Measurements from ENCODE around the gene RREB1.

Gene RREB1

DNA sequence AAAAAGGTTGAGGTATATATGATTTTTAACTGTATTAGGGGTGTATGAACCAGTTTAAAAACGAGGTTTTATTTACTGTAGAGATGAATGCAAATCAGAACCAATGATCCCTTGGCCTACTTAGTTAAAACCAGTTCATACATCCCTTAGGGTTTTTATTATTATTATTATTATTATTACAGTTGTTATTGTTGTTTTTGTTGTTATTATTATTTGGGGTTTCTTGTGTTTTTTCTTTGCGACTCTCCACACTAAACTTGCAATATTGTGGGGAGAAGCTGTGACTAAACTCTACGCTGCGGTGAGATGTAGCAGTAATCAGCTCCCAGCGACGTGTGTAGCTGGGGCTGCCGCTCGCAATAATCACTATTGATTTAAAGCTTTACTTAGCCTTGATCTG lies 143.1 kb downstream of the RREB1 start:
- H3K27ac ChIP-seq (replicated peaks) = no peak overlapping the region
- TF ChIP-seq, protein P1, sequence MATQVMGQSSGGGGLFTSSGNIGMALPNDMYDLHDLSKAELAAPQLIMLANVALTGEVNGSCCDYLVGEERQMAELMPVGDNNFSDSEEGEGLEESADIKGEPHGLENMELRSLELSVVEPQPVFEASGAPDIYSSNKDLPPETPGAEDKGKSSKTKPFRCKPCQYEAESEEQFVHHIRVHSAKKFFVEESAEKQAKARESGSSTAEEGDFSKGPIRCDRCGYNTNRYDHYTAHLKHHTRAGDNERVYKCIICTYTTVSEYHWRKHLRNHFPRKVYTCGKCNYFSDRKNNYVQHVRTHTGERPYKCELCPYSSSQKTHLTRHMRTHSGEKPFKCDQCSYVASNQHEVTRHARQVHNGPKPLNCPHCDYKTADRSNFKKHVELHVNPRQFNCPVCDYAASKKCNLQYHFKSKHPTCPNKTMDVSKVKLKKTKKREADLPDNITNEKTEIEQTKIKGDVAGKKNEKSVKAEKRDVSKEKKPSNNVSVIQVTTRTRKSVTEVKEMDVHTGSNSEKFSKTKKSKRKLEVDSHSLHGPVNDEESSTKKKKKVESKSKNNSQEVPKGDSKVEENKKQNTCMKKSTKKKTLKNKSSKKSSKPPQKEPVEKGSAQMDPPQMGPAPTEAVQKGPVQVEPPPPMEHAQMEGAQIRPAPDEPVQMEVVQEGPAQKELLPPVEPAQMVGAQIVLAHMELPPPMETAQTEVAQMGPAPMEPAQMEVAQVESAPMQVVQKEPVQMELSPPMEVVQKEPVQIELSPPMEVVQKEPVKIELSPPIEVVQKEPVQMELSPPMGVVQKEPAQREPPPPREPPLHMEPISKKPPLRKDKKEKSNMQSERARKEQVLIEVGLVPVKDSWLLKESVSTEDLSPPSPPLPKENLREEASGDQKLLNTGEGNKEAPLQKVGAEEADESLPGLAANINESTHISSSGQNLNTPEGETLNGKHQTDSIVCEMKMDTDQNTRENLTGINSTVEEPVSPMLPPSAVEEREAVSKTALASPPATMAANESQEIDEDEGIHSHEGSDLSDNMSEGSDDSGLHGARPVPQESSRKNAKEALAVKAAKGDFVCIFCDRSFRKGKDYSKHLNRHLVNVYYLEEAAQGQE (IDR thresholded peaks at IDR 0.05; ENCODE audit: insufficient replicate concordance, low read depth) = no peak
- TF ChIP-seq POLR2AphosphoS5 (IDR thresholded peaks at IDR 0.05; ENCODE audit: low read depth) (no peak), SPI1 (IDR thresholded peaks at IDR 0.05; ENCODE audit: borderline replicate concordance, low read depth) (no peak)
- no peak for DNase-seq (ENCODE audit: low read depth in 1 of 2, low spot score in 1 of 2)
- no peak overlapping the region for H3K4me3 ChIP-seq (replicated peaks; ENCODE audit: insufficient read depth, low read length)
- H3K27me3 ChIP-seq (ENCODE audit: insufficient read depth, poor library complexity, severe bottlenecking) = no peaks in the 10 kb centered on the region

DNA sequence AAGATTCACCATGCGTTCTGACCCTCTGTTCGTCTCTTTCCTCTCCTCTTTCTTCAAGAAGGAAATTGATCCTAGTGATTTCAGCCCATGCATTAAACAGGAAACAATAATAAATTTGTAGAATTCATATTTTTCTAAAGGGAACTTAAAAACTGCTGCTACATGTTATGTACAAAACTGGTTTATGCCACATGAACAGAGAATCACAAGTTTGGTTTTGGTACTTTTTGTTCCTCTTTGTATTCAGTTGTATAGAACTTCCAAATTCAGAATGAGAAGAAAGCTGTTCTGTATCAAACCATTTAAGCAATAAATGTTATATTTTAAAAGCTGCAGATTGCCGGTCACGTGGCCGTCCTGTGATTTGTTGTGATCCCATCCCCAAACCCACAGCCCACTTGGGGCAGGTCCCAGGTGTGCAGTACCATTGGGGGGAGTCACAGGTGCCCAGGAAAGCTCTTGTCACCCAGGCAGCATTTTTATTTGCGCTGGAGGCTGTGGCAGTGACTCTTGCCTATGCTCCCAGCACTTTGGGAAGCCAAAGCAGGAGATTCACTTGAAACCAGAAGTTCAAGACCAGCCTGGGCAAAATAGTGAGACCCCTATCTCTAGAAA lies 144.0 kb downstream of the RREB1 start:
- TF ChIP-seq POLR2AphosphoS5 (IDR thresholded peaks at IDR 0.05; ENCODE audit: low read depth) (no peak), SPI1 (IDR thresholded peaks at IDR 0.05; ENCODE audit: borderline replicate concordance, low read depth) (no peak), GABPA (IDR thresholded peaks at IDR 0.05; ENCODE audit: low read depth) (no peak)
- TF ChIP-seq, protein P2, sequence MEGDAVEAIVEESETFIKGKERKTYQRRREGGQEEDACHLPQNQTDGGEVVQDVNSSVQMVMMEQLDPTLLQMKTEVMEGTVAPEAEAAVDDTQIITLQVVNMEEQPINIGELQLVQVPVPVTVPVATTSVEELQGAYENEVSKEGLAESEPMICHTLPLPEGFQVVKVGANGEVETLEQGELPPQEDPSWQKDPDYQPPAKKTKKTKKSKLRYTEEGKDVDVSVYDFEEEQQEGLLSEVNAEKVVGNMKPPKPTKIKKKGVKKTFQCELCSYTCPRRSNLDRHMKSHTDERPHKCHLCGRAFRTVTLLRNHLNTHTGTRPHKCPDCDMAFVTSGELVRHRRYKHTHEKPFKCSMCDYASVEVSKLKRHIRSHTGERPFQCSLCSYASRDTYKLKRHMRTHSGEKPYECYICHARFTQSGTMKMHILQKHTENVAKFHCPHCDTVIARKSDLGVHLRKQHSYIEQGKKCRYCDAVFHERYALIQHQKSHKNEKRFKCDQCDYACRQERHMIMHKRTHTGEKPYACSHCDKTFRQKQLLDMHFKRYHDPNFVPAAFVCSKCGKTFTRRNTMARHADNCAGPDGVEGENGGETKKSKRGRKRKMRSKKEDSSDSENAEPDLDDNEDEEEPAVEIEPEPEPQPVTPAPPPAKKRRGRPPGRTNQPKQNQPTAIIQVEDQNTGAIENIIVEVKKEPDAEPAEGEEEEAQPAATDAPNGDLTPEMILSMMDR (IDR thresholded peaks at IDR 0.05; ENCODE audit: insufficient read depth, low read length) = no peak
- TF ChIP-seq, protein P1 (IDR thresholded peaks at IDR 0.05; ENCODE audit: insufficient replicate concordance, low read depth) = no peak
- Histone ChIP-seq H3K4me3 (replicated peaks; ENCODE audit: insufficient read depth, low read length) (no peak overlapping the region), H3K27me3 (ENCODE audit: insufficient read depth, poor library complexity, severe bottlenecking) (no peaks in the 10 kb centered on the region), H3K27ac (replicated peaks) (no peak overlapping the region)
- no peak for DNase-seq (ENCODE audit: low read depth in 1 of 2, low spot score in 1 of 2)

DNA sequence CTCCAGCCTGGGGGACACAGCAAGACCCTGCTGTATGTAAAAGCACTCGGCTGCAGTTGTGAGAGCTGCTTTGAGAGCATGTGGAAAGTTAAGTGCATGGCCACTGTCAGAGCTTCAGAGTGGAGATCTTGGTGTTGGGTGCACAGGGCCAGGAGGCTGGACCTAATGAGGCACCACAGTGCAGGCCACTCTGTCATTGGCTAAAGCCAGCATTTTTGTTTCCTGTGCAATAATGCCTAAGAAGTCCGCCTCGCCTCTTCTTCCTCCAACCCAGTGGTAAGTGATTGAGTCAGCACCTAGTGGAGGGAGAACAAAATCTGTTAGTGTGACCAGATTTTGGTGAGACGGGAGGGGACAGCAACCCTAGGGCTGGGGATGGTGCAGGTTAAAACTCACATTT lies 144.6 kb downstream of the RREB1 start:
- DNase-seq (ENCODE audit: low read depth in 1 of 2, low spot score in 1 of 2) = no peak
- Histone ChIP-seq H3K4me3 (replicated peaks; ENCODE audit: insufficient read depth, low read length) (no peak overlapping the region), H3K27ac (replicated peaks) (no peak overlapping the region), H3K27me3 (ENCODE audit: insufficient read depth, poor library complexity, severe bottlenecking) (no peaks in the 10 kb centered on the region)
- TF ChIP-seq, protein P1 (IDR thresholded peaks at IDR 0.05; ENCODE audit: insufficient replicate concordance, low read depth) = no peak
- TF ChIP-seq SPI1 (IDR thresholded peaks at IDR 0.05; ENCODE audit: borderline replicate concordance, low read depth) = no peak
- TF ChIP-seq, protein P2 (IDR thresholded peaks at IDR 0.05; ENCODE audit: insufficient read depth, low read length) = no peak
- no peak for TF ChIP-seq GABPA (IDR thresholded peaks at IDR 0.05; ENCODE audit: low read depth)
- no peak; the same call in none of the 2 replicates for TF ChIP-seq POLR2AphosphoS5 (IDR thresholded peaks at IDR 0.05; ENCODE audit: low read depth)
